Measurements from ENCODE around the gene MPHOSPH6.

MPHOSPH6 gene

GRCh38 chr16:82197540-82198240, 27.7 kb upstream of the MPHOSPH6 start:
- no peak overlapping the region for H3K27ac ChIP-seq
- TF ChIP-seq CTCF (conservative IDR thresholded peaks at IDR 0.05): no peak

- H3K27ac ChIP-seq: peak overlapping the region; percentile 14; the same call in 1 of the 2 replicates
- no peak for TF ChIP-seq CTCF (conservative IDR thresholded peaks at IDR 0.05)
Observed at GRCh38 chr16:82195917-82196494, 26.0 kb upstream of the MPHOSPH6 start.

DNA sequence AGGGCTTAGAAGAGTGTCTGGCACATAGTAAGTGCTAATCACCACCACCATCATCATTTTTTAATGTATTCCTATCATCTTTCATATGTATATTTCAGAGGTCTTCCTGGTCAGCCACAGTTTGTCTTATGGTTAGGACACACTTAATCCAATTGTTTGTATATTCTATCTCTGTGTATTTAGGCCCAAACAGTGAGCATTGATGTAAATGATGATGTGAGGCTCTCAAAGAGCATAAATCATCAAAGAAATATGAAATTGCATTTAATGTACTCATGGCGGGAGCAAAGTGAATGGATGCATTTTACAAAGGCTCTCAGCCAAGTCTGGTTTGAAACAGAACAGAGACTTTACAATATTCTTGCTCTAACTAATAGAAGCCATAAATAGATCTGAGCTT, 24.1 kb upstream of the MPHOSPH6 start:
- no peak overlapping the region for H3K27ac ChIP-seq
- TF ChIP-seq CTCF (conservative IDR thresholded peaks at IDR 0.05): no peak

- TF ChIP-seq CTCF (conservative IDR thresholded peaks at IDR 0.05): no peak
- H3K27ac ChIP-seq: no peak overlapping the region
Observed at GRCh38 chr16:82192665-82193064, 22.6 kb upstream of the MPHOSPH6 start.

- no peak for TF ChIP-seq CTCF (conservative IDR thresholded peaks at IDR 0.05)
- H3K27ac ChIP-seq: no peak overlapping the region
Observed at GRCh38 chr16:82190386-82190785, 20.4 kb upstream of the MPHOSPH6 start.

DNA sequence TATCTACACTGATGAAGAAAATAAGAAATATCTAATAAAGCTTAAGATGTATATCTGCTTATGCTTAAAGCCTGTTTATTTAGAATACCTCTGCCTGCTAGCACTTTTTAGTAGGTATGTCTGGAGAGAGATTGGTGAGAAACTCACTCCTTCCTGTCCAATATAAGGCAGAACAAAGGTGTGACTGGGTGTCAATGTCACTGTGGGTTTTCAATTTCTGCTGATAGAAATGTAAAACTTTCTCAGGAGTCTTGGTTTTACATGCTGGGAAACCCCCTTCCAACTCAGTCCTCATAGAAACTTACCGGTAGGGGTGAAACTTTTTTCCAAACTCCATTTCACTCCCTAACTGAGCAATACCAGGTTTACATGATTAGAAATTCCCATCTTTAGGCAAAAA, 17.8 kb upstream of the MPHOSPH6 start:
- H3K27ac ChIP-seq: no peak overlapping the region
- TF ChIP-seq CTCF (conservative IDR thresholded peaks at IDR 0.05): no peak

- TF ChIP-seq CTCF (conservative IDR thresholded peaks at IDR 0.05): no peak
- H3K27ac ChIP-seq: no peak overlapping the region
Observed at GRCh38 chr16:82185012-82185411, 15.0 kb upstream of the MPHOSPH6 start.
